OCI-LY7 (cell line): ENCODE measurements around the gene ENAH.

Source experiments
- EZH2phosphoT487 ChIP-seq: fragments of 200-600 bp; sonication (generic); IDR thresholded peaks from 2 replicates; pipeline ENCODE4 v1.6.1; 2018; ENCODE audit warnings: low read depth, borderline replicate concordance, mild to moderate bottlenecking, mixed run types, antibody characterized with exemption, low read length, moderate library complexity, mixed read lengths
- TF ChIP-seq, protein P1 (sequence below): fragments of 200-600 bp; sonication (generic); conservative IDR thresholded peaks from 2 replicates; pipeline ENCODE4 v1.5.1; 2014; ENCODE audit warnings: mild to moderate bottlenecking, antibody characterized with exemption, low read length, moderate library complexity, mixed read lengths

DNA sequence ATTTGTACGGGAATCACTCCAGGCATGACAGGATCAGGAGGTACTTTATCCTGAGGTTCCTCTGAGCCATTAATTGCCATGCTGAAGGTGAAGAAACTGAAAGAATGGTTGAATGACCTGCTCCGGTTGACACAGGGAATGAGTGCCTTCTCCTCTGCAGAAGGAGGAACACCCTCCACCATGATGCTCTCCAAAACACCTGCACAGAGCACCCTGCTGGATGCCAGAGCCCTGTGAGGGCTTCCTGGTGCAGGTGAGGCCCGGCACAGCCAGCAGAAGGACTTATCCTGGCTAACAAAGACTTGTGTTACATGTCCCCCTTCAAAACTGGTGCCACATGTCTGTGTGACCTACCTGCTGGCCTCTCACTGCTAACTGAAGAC, 210.8 kb downstream of the ENAH start:
- TF ChIP-seq, protein P1, sequence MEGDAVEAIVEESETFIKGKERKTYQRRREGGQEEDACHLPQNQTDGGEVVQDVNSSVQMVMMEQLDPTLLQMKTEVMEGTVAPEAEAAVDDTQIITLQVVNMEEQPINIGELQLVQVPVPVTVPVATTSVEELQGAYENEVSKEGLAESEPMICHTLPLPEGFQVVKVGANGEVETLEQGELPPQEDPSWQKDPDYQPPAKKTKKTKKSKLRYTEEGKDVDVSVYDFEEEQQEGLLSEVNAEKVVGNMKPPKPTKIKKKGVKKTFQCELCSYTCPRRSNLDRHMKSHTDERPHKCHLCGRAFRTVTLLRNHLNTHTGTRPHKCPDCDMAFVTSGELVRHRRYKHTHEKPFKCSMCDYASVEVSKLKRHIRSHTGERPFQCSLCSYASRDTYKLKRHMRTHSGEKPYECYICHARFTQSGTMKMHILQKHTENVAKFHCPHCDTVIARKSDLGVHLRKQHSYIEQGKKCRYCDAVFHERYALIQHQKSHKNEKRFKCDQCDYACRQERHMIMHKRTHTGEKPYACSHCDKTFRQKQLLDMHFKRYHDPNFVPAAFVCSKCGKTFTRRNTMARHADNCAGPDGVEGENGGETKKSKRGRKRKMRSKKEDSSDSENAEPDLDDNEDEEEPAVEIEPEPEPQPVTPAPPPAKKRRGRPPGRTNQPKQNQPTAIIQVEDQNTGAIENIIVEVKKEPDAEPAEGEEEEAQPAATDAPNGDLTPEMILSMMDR = no peak
- TF ChIP-seq EZH2phosphoT487 = no peak
